Thyroid gland (tissue), 4 donors: ENCODE results near the gene MAP1B.

Source experiments
- CTCF ChIP-seq, 6 experiments: fragments of 200-600 bp in 3 of 6; fragments of 450-650 bp in 3 of 6; sonication (generic) in 3 of 6; IDR thresholded peaks; one replicate each; pipeline ENCODE4 v1.5.1; 2016 to 2019; ENCODE audit warnings: antibody characterized with exemption in 6 of 6, mild to moderate bottlenecking in 2 of 6, inconsistent platforms in 1 of 6, moderate library complexity in 1 of 6
- POLR2A ChIP-seq, 2 donors: fragments of 450-650 bp; IDR thresholded peaks; one replicate each; pipeline ENCODE4 v1.6.1; 2017; ENCODE audit warnings: antibody characterized with exemption in 2 of 2, mild to moderate bottlenecking in 2 of 2, moderate library complexity in 1 of 2

- TF ChIP-seq POLR2A (IDR thresholded peaks at IDR 0.05) = no peak
- TF ChIP-seq CTCF (IDR thresholded peaks at IDR 0.05) = no peak
Measured at GRCh38 chr5:72177538-72177937, 70.3 kb downstream of the MAP1B start.
